DOHH2 (cell line): ENCODE measurements around the gene CDHR2.

Experiments
- H3F3A ChIP-seq: fragments of 200-600 bp; sonication (generic), shearing (Covaris generic); 2 replicates; pipeline ENCODE4 v1.6.0; 2016; ENCODE audit warnings: antibody characterized with exemption, mild to moderate bottlenecking; ENCODE audit not compliant: control insufficient read depth, insufficient read depth
- H3K27ac ChIP-seq: fragments of 200-600 bp; sonication (generic); 2 replicates; pipeline ENCODE4 v1.5.1; 2014; ENCODE audit warnings: low read depth, mild to moderate bottlenecking, low read length, moderate library complexity
- H3K27me3 ChIP-seq: fragments of 200-600 bp; sonication (generic); 2 replicates; pipeline ENCODE4 v1.6.1; 2014; ENCODE audit warnings: mild to moderate bottlenecking, low read length, mixed read lengths; ENCODE audit not compliant: control insufficient read depth
- H3K36me3 ChIP-seq: fragments of 200-600 bp; sonication (generic); 2 replicates; pipeline ENCODE4 v1.6.1; 2014; ENCODE audit warnings: mild to moderate bottlenecking, low read length, moderate library complexity, mixed read lengths; ENCODE audit not compliant: control insufficient read depth
- H3K4me1 ChIP-seq: fragments of 200-600 bp; sonication (generic); 2 replicates; pipeline ENCODE4 v1.6.1; 2014; ENCODE audit warnings: mild to moderate bottlenecking, low read length, mixed read lengths; ENCODE audit not compliant: control insufficient read depth
- H3K4me2 ChIP-seq: fragments of 200-600 bp; sonication (generic); 2 replicates; pipeline ENCODE4 v1.6.0; 2014; ENCODE audit warnings: mild to moderate bottlenecking, low read length, moderate library complexity
- H3K4me3 ChIP-seq: fragments of 200-600 bp; sonication (generic); 2 replicates; pipeline ENCODE4 v1.5.1; 2014; ENCODE audit warnings: mild to moderate bottlenecking, low read length, mixed read lengths
- H3K79me2 ChIP-seq: fragments of 200-600 bp; sonication (generic); 2 replicates; pipeline ENCODE4 v1.6.1; 2014; ENCODE audit warnings: mild to moderate bottlenecking, low read length, mixed read lengths; ENCODE audit not compliant: control insufficient read depth
- H3K9me2 ChIP-seq: fragments of 200-600 bp; sonication (generic); replicated peaks from 2 replicates; pipeline ENCODE4 v1.6.1; 2014; ENCODE audit warnings: mild to moderate bottlenecking, low read length, mixed read lengths; ENCODE audit not compliant: control insufficient read depth
- H3K9me3 ChIP-seq: fragments of 200-600 bp; sonication (generic); 2 replicates; pipeline ENCODE4 v1.6.1; 2014; ENCODE audit warnings: antibody characterized with exemption, low read length, mixed read lengths; ENCODE audit not compliant: control insufficient read depth, insufficient read depth
- H4K20me1 ChIP-seq: fragments of 200-600 bp; sonication (generic); 2 replicates; pipeline ENCODE4 v1.6.0; 2014; ENCODE audit warnings: low read depth, mild to moderate bottlenecking, antibody characterized with exemption, low read length, moderate library complexity; ENCODE audit not compliant: control insufficient read depth, insufficient read depth
- CTCF ChIP-seq: fragments of 200-600 bp; sonication (generic); IDR thresholded peaks from one replicate; pipeline ENCODE4 v1.5.1; 2014; ENCODE audit warnings: antibody characterized with exemption, mild to moderate bottlenecking, low read depth, low read length; ENCODE audit not compliant: poor library complexity, severe bottlenecking
- EZH2phosphoT487 ChIP-seq: fragments of 200-600 bp; sonication (generic); IDR thresholded peaks from 2 replicates; pipeline ENCODE4 v1.6.1; 2017; ENCODE audit warnings: borderline replicate concordance, mild to moderate bottlenecking, antibody characterized with exemption, low read length, moderate library complexity, mixed read lengths

Gene CDHR2

GRCh38 chr5:176642675-176643490 is 93.7 kb downstream of the CDHR2 start:
- Histone ChIP-seq H3K27me3 (no peaks in the 10 kb centered on the region), H3K4me2 (no peak overlapping the region), H3K4me3 (no peak overlapping the region), H3K4me1 (peaks cover 13% of the 10 kb centered on the region), H3K79me2 (no peaks in the 10 kb centered on the region), H3K27ac (no peak overlapping the region), H3F3A (no peaks in the 10 kb centered on the region), H3K36me3 (no peaks in the 10 kb centered on the region), H4K20me1 (no peaks in the 10 kb centered on the region), H3K9me3 (no peaks in the 10 kb centered on the region), H3K9me2 (no peaks in the 10 kb centered on the region)
- TF ChIP-seq CTCF (no peak), EZH2phosphoT487 (no peak)

- Histone ChIP-seq H3F3A (no peaks in the 10 kb centered on the region), H3K36me3 (no peaks in the 10 kb centered on the region), H3K4me2 (no peak overlapping the region), H3K9me3 (no peaks in the 10 kb centered on the region), H3K27me3 (no peaks in the 10 kb centered on the region), H3K79me2 (no peaks in the 10 kb centered on the region), H4K20me1 (no peaks in the 10 kb centered on the region), H3K4me3 (no peak overlapping the region), H3K9me2 (no peaks in the 10 kb centered on the region), H3K4me1 (peaks cover 16% of the 10 kb centered on the region), H3K27ac (no peak overlapping the region)
- TF ChIP-seq CTCF (no peak), EZH2phosphoT487 (no peak)
Observed at GRCh38 chr5:176643491-176644219, 94.5 kb downstream of the CDHR2 start.

- H3K4me3 ChIP-seq, result no peak overlapping the region
- H3K79me2 ChIP-seq, result no peaks in the 10 kb centered on the region
- H3K27me3 ChIP-seq, result no peaks in the 10 kb centered on the region
- H4K20me1 ChIP-seq, result no peaks in the 10 kb centered on the region
- no peak overlapping the region for H3K4me2 ChIP-seq
- TF ChIP-seq CTCF, result no peak
- TF ChIP-seq EZH2phosphoT487, result no peak
- no peaks in the 10 kb centered on the region for H3F3A ChIP-seq
- H3K36me3 ChIP-seq, result no peaks in the 10 kb centered on the region
- H3K27ac ChIP-seq, result no peak overlapping the region
- H3K9me3 ChIP-seq, result no peaks in the 10 kb centered on the region
- peaks cover 16% of the 10 kb centered on the region for H3K4me1 ChIP-seq
- no peaks in the 10 kb centered on the region for H3K9me2 ChIP-seq
Observed at GRCh38 chr5:176644294-176644693, 95.2 kb downstream of the CDHR2 start.
